Heart left ventricle (tissue), 13 donors: ENCODE results near the gene ZNF362.

Experiments used
- CTCF ChIP-seq, 12 donors: fragments of 200-600 bp; sonication (generic) in 4 of 12; IDR thresholded peaks; one replicate each; pipeline versions ENCODE4 v1.5.0 to v1.8.0; 2018 to 2022; ENCODE audit warnings: antibody characterized with exemption in 12 of 12, mild to moderate bottlenecking in 5 of 12
- POLR2A ChIP-seq, 2 donors: fragments of 450-650 bp; IDR thresholded peaks; one replicate each; pipeline ENCODE4 v1.6.1; 2017; ENCODE audit warnings: antibody characterized with exemption in 2 of 2, mild to moderate bottlenecking in 2 of 2, moderate library complexity in 2 of 2
- donor health status: ischemic (EF 13 %, LVEDD 7.1; RV severe dilation, severe dysfunction).
- donor health status: DM: no; HTN: yes; CAD: no.
- donor health status: DM: no; HTN: no; CAD: no.
- donor health status: ischemic (EF 25% LVEDD 6.9; RV normal size, moderate dysfunction).
- donor health status: ischemic (EF 25% LVEDD 5.7; RV mildly dilated, moderate dysfunction).
- donor health status: ischemic (EF 35%, LVEDD 5.7; RV mildly dilated, moderate dysfunction).
- donor health status: nonischemic (EF 11% LVEDD 7.7; RV severe dilation, severe dysfunction).
- donor health status: DM: yes; HTN: yes; CAD: no.
- donor health status: PGD.
- donor health status: ischemic (EF 29% LVEDD 5.4; RV normal size, mild dysfunction).
- donor health status: nonischemic (EF 23%, LVEDD 6.1; RV moderate dilation, normal function).

DNA sequence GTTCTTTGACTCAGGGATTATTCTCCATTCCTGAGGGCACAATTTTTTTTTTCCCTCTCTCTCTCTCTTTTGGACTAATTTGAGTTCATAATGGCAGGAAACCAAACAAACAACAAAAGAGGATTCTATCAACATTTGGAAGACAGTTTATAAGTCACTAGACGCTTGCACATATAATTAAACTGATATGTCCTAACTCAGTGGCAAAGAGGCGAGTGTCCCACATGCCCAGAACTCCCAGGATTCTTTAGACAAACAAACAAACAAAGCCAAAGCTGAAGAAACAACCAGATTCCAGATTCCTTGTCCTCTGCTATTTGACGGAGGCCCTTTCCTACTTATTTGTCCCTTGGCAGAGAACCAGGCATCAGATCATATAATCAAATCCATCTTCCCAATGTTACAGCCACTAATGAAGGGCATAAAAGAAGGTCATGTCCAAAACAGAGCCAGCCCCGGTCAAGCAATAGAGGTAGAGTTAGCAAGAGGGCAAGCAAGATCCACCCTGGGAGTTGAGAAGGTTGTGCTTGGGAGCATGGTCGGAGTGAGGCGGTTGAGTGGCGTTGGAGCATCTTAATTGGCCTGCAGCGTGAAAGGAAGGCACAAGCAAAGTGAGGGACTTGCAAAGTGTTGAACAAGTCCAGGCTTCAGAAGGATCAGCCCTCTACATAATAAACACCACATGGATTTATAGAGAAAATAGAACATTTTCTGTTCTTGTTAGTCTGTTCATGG is 30.3 kb downstream of the ZNF362 start:
- TF ChIP-seq CTCF (IDR thresholded peaks at IDR 0.05), result no peak
- TF ChIP-seq POLR2A (IDR thresholded peaks at IDR 0.05), result no peak
